Gastrocnemius medialis (tissue), 4 donors: ENCODE results near the gene GNAQ.

Experiments
- POLR2A ChIP-seq, 2 donors: fragments of 450-650 bp; IDR thresholded peaks; one replicate each; pipeline ENCODE4 v1.6.1; 2017; ENCODE audit warnings: antibody characterized with exemption in 2 of 2, mild to moderate bottlenecking in 2 of 2, moderate library complexity in 2 of 2
- TF ChIP-seq, protein P1 (sequence below), 5 experiments: fragments of 450-650 bp in 3 of 5; fragments of 200-600 bp in 2 of 5; sonication (generic) in 2 of 5; IDR thresholded peaks in 4 of 5; conservative IDR thresholded peaks in 1 of 5; 1 replicate in 4 of 5; 2 replicates in 1 of 5; pipeline ENCODE4 v1.5.1; 2016 to 2019; ENCODE audit warnings: antibody characterized with exemption in 5 of 5, mild to moderate bottlenecking in 3 of 5, moderate library complexity in 3 of 5

DNA sequence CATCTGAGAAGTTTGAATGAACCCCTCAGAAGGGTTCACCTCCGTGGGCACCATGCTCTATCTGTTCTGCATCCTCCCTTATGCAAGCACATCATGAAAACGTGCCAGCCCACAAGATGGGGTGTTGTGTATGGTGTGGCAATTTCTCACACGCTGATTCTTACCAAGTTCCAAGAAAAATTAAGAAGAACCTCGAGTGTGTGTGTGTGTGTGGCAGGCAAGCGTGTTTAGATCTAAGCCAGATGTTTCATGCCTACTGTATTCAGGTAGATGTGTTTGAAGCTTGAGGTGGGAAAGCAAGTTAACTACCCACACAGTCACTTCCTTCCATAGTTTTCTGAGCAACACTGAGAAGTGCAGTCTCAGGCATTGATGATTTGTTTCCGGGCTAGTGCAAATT is 305.8 kb downstream of the GNAQ start:
- TF ChIP-seq, protein P1, sequence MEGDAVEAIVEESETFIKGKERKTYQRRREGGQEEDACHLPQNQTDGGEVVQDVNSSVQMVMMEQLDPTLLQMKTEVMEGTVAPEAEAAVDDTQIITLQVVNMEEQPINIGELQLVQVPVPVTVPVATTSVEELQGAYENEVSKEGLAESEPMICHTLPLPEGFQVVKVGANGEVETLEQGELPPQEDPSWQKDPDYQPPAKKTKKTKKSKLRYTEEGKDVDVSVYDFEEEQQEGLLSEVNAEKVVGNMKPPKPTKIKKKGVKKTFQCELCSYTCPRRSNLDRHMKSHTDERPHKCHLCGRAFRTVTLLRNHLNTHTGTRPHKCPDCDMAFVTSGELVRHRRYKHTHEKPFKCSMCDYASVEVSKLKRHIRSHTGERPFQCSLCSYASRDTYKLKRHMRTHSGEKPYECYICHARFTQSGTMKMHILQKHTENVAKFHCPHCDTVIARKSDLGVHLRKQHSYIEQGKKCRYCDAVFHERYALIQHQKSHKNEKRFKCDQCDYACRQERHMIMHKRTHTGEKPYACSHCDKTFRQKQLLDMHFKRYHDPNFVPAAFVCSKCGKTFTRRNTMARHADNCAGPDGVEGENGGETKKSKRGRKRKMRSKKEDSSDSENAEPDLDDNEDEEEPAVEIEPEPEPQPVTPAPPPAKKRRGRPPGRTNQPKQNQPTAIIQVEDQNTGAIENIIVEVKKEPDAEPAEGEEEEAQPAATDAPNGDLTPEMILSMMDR (IDR thresholded peaks at IDR 0.05 in 4 of 5, conservative IDR thresholded peaks at IDR 0.05 in 1 of 5): no peak
- TF ChIP-seq POLR2A (IDR thresholded peaks at IDR 0.05): no peak
